Smooth muscle cell (in vitro differentiated cells): ENCODE data around the gene KRT34. TPM values are rescaled to one million over a fixed set of nuclear protein-coding genes. Genes with fewer than 3 reads are reported as not detected.
"Not testable (repeated sequence)": the region's sequence is repeated elsewhere in the genome, so short reads cannot be mapped to it uniquely, and the experiment has no call there.

Source experiments
- DNase-seq: peaks from one replicate; lab custom pipeline; 2025; ENCODE audit not compliant: unreplicated experiment; lab: John Stamatoyannopoulos, UW
- H2AFZ ChIP-seq: fragments of 200-600 bp; sonication (generic); 2 replicates; pipeline ENCODE4 v1.6.0; 2016; ENCODE audit warnings: antibody characterized with exemption, low read depth, mild to moderate bottlenecking
- H3F3A ChIP-seq: fragments of 200-600 bp; sonication (generic); 2 replicates; pipeline ENCODE4 v1.6.0; 2017; ENCODE audit warnings: antibody characterized with exemption, low read depth
- H3K27ac ChIP-seq: fragments of 200-600 bp; sonication (generic); 2 replicates; pipeline ENCODE4 v1.5.1; 2016; ENCODE audit warnings: low read depth, mild to moderate bottlenecking
- H3K27me3 ChIP-seq: fragments of 200-600 bp; sonication (generic); 2 replicates; pipeline ENCODE4 v1.6.1; 2016; ENCODE audit warnings: low read depth, mild to moderate bottlenecking
- H3K36me3 ChIP-seq: fragments of 200-600 bp; sonication (generic); 2 replicates; pipeline ENCODE4 v1.5.1; 2016; ENCODE audit warnings: low read depth
- H3K4me1 ChIP-seq: fragments of 200-600 bp; sonication (generic); 2 replicates; pipeline ENCODE4 v1.5.1; 2016; ENCODE audit warnings: low read depth
- H3K4me2 ChIP-seq: fragments of 200-600 bp; sonication (generic); 2 replicates; pipeline ENCODE4 v1.6.0; 2016; ENCODE audit warnings: mild to moderate bottlenecking
- H3K4me3 ChIP-seq: fragments of 200-600 bp; sonication (generic); 2 replicates; pipeline ENCODE4 v1.5.1; 2016; ENCODE audit warnings: mild to moderate bottlenecking
- H3K79me2 ChIP-seq: fragments of 200-600 bp; sonication (generic); 2 replicates; pipeline ENCODE4 v1.6.0; 2016; ENCODE audit warnings: low read depth, mild to moderate bottlenecking
- H3K9ac ChIP-seq: fragments of 200-600 bp; sonication (generic); 2 replicates; pipeline ENCODE4 v1.6.0; 2016; ENCODE audit warnings: low read depth
- H3K9me3 ChIP-seq: fragments of 200-600 bp; sonication (generic); replicated peaks from 2 replicates; pipeline ENCODE4 v1.5.1; 2016; ENCODE audit warnings: low read depth
- H4K20me1 ChIP-seq: fragments of 200-600 bp; sonication (generic); 2 replicates; pipeline ENCODE4 v1.6.0; 2016; ENCODE audit warnings: low read depth
- CTCF ChIP-seq: fragments of 200-600 bp; sonication (generic); IDR thresholded peaks from 2 replicates; pipeline ENCODE4 v1.5.1; 2017; ENCODE audit warnings: borderline replicate concordance, mild to moderate bottlenecking, antibody characterized with exemption; ENCODE audit not compliant: insufficient read depth, poor library complexity, severe bottlenecking
- WGBS: methylation state at CpG from one replicate; pipeline ENCODE4 v1.1.7; 2016; ENCODE audit warnings: low lambda C conversion rate; 5-methylcytosine and 5-hydroxymethylcytosine counted together
- polyA plus RNA-seq: library from polyadenylated mRNA; unstranded; fragments of >200 nt; fragmentation: Nextera tagmentation; extraction: Ambion mirVana; gene quantifications from 2 replicates; pipeline ENCODE4 v1.2.1, GENCODE V29; 2016
- total RNA-seq: library from RNA; depleted of rRNA; stranded (reverse); fragments of >200 nt; gene quantifications from 2 replicates; pipeline ENCODE4 v1.2.3, GENCODE V29; 2014

Gene KRT34
- total RNA-seq (18.6 and 23.1 TPM in 2 replicates), polyA plus RNA-seq (5.3 and 8.5 TPM in 2 replicates)

DNA sequence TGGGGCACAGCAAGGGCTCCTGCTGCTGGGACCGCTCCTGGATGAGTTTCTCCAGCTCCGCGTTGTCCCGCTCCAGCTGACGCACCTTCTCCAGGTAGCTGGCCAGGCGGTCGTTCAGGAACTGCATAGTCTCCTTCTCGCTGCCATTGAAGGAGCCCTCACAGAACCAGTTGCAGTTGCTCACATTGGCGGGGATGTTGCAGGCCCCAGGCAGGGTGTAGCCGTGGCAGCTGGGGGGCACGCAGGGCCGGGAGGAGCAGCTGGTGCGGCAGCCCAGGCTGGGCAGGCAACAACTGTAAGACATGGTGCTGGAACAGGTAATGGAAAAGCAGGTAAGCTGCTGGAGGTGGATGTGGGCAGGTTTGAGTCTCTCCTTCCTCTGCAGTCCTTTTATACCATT is at the start of gene KRT34:
TSS of gene KRT34 (minus strand) at position 364 of the 400 bp plus-strand sequence. CDS start at position 304, 60 bp downstream.
- not testable (repeated sequence) for H3K9me3 ChIP-seq, H3K4me1 ChIP-seq, DNase-seq, H3F3A ChIP-seq, H3K9ac ChIP-seq, H3K27me3 ChIP-seq, H3K36me3 ChIP-seq, H4K20me1 ChIP-seq, H2AFZ ChIP-seq, H3K79me2 ChIP-seq, H3K4me2 ChIP-seq, H3K4me3 ChIP-seq
- WGBS, result 96% methylated on average over 13 of the region's 13 CpGs
- peak within 1 kb of the TSS; percentile 78 for H3K27ac ChIP-seq

DNA sequence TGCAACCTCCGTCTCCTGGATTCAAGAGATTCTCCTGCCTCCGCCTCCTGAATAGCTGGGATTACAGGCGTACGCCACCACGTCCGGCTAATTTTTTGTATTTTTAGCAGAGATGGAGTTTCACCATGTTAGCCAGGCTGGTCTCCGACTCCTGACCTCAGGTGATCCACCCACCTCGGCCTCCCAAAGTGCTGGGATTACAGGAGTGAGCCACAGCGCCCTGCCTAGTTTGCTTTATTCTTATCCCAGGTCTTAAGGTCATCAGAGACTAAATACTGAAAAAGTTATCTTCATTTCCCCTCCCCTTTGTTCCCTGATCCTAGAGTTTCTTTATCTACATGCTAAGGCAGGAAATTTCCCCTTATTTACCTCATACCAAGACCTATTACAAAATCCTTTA is 48.3 kb upstream of the KRT34 start:
- H4K20me1 ChIP-seq, H3F3A ChIP-seq, H3K4me2 ChIP-seq, H3K79me2 ChIP-seq, DNase-seq, H3K27me3 ChIP-seq, H3K9ac ChIP-seq, H3K4me3 ChIP-seq, H3K9me3 ChIP-seq, H2AFZ ChIP-seq, H3K4me1 ChIP-seq, H3K27ac ChIP-seq, H3K36me3 ChIP-seq: not testable (repeated sequence)
- WGBS, result 96% methylated on average over 9 of the region's 9 CpGs

GRCh38 chr17:41429667-41430066 is 47.6 kb upstream of the KRT34 start:
- no peaks in the 10 kb centered on the region for H3K27me3 ChIP-seq
- DNase-seq, result no peak
- no peak overlapping the region for H3K4me2 ChIP-seq
- no peaks in the 10 kb centered on the region for H3K79me2 ChIP-seq
- H3K9me3 ChIP-seq, result no peaks in the 10 kb centered on the region
- no peaks in the 10 kb centered on the region for H3F3A ChIP-seq
- no peak overlapping the region for H3K4me3 ChIP-seq
- no peak for TF ChIP-seq CTCF
- no peak overlapping the region for H3K9ac ChIP-seq
- H2AFZ ChIP-seq, result no peak overlapping the region
- 85% methylated on average over 7 of the region's 7 CpGs for WGBS
- H3K4me1 ChIP-seq, result no peaks in the 10 kb centered on the region
- H3K36me3 ChIP-seq, result no peaks in the 10 kb centered on the region
- H3K27ac ChIP-seq, result no peak overlapping the region
- no peaks in the 10 kb centered on the region for H4K20me1 ChIP-seq

GRCh38 chr17:41428591-41429291 is 46.6 kb upstream of the KRT34 start:
- Histone ChIP-seq H3K79me2 (no peaks in the 10 kb centered on the region), H3K4me2 (no peak overlapping the region), H2AFZ (no peak overlapping the region), H4K20me1 (no peaks in the 10 kb centered on the region), H3K9me3 (no peaks in the 10 kb centered on the region), H3K27ac (no peak overlapping the region), H3F3A (no peaks in the 10 kb centered on the region), H3K9ac (no peak overlapping the region), H3K4me1 (no peaks in the 10 kb centered on the region), H3K4me3 (no peak overlapping the region), H3K27me3 (no peaks in the 10 kb centered on the region), H3K36me3 (no peaks in the 10 kb centered on the region)
- WGBS, result 45% methylated on average over 4 of the region's 4 CpGs
- TF ChIP-seq CTCF, result no peak
- no peak for DNase-seq
